ENCODE results near the gene SLC35G3.
"Not testable (repeated sequence)": the region's sequence is repeated elsewhere in the genome, so short reads cannot be mapped to it uniquely, and the experiment has no call there.

SLC35G3 gene

GRCh38 chr17:35162755-35163154 is 31.4 kb downstream of the SLC35G3 start:
- no peak for DNase-seq

- peak; percentile 27 for DNase-seq
Observed at GRCh38 chr17:35161281-35161761, 32.9 kb downstream of the SLC35G3 start.

GRCh38 chr17:35160354-35161201 is 33.6 kb downstream of the SLC35G3 start:
- DNase-seq: no peak

- no peak for DNase-seq
Observed at GRCh38 chr17:35159940-35160339, 34.3 kb downstream of the SLC35G3 start.

GRCh38 chr17:35155246-35155645 is 38.9 kb downstream of the SLC35G3 start:
- no peak for DNase-seq

GRCh38 chr17:35154196-35155165 is 39.7 kb downstream of the SLC35G3 start:
- DNase-seq: no peak

GRCh38 chr17:35152421-35153140 is 41.6 kb downstream of the SLC35G3 start:
- no peak for DNase-seq

GRCh38 chr17:35151080-35151479 is 43.1 kb downstream of the SLC35G3 start:
- DNase-seq: not testable (repeated sequence)

- no peak for DNase-seq
Observed at GRCh38 chr17:35149941-35150340, 44.3 kb downstream of the SLC35G3 start.

- DNase-seq: no peak
Observed at GRCh38 chr17:35148144-35148543, 46.0 kb downstream of the SLC35G3 start.

- no peak for DNase-seq
Observed at GRCh38 chr17:35147375-35147905, 46.8 kb downstream of the SLC35G3 start, which contains the start of gene UNC45B. UNC45B (plus strand) TSS chr17:35147817; CDS start chr17:35148264, 447 bp downstream.

GRCh38 chr17:35146214-35146833 is 47.9 kb downstream of the SLC35G3 start:
- no peak for DNase-seq

GRCh38 chr17:35144840-35145239 is 49.4 kb downstream of the SLC35G3 start:
- DNase-seq: no peak
